Measurements from ENCODE around the gene IL17F.

The IL17F gene

DNA sequence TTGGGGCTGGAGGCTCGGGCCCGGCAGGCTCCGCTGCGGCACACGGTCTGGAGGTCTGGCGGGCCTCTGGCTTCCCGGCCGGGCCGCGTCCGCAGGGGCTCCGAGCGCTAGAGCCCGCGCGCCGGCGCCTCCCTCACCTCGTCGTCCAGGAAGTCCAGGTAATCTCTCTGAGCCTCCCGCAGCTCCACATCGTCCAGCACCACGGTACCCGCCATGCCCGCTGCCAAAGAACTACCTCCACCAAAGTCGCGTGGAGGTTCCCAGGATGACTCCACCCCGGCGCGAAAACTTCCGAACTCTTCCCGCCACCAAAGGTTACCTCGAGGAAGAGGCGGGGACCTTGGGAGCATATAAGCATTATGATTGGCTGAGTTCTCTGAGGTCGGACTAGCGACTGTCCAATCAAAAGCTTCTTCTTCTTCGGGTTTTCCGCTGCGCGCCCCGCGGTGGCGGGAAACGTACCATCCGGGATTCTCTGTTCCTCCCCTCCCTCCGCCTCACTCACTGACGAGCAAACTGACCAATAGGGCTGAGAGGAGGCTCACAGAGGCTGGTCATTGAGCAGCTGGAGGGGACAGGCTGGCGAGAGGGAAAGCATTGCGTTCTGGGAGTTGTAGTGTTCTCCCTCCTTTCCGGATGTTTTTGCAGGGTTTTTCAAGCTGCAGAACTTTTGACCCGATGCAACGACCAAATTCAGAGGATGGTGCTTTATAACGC lies 40.3 kb upstream of the IL17F start, which contains the start of gene MCM3:
Gene MCM3, minus strand, starts transcription at position 283 of the 717 bp plus-strand sequence. Its CDS starts 68 bp downstream, at position 215.
- peak; percentile 99 for DNase-seq (ENCODE audit: low spot score)
- TF ChIP-seq CTCF (IDR thresholded peaks at IDR 0.05): no peak
- H3K4me3 ChIP-seq: peak within 1 kb of the TSS; percentile 84
- peak within 1 kb of the TSS; percentile 23 to 68 for H3K27ac ChIP-seq

- no peak for TF ChIP-seq CTCF (IDR thresholded peaks at IDR 0.05)
- DNase-seq (ENCODE audit: low spot score): no peak
- peak overlapping the region in 1 of 2 donors; percentile 68 for H3K27ac ChIP-seq
- peak overlapping the region; percentile 84 for H3K4me3 ChIP-seq
These were observed 39.8 kb upstream of the IL17F start for GRCh38 chr6:52284131-52284459.

DNA sequence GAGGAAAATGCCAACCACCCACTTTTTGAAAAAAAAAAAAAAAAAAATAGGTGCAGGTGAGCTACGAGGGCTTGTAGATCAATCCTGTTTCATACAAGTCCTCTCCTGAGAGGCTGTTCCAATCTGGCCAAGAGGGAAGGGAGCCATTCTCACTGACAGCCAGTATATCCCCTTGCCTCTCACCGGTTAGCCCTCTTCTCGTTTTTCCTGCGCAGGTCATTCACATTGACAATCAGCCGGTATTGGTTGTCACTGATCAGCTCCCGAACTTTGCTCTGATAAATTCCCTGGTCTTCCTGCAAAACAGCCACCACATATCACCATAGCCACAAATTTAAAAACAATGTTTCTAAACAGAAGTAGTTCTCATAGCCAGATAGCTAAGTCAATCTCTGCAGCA lies 38.8 kb upstream of the IL17F start:
- DNase-seq (ENCODE audit: low spot score): no peak
- no peak for TF ChIP-seq CTCF (IDR thresholded peaks at IDR 0.05)
- no peak overlapping the region for H3K27ac ChIP-seq
- peak overlapping the region; percentile 84 for H3K4me3 ChIP-seq

DNA sequence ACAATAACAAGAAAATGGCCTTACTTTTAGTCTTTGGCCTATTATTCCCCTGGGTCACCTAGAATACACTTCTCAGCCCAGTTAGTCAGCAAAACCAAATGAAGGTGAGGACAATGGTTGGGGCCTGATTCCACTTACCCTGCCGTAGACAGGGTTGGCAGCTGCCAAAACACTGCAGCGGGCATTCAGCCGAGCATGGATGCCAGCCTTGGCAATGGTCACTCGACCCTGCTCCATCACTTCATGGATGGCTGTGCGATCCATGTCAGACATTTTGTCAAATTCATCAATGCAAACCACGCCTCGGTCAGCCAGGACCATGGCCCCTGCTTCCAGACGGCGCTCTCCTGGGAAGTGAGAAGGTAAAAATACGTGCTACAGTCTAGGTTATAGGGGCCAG lies 31.8 kb upstream of the IL17F start:
- H3K27ac ChIP-seq: no peak overlapping the region
- DNase-seq (ENCODE audit: low spot score): no peak
- no peak for TF ChIP-seq CTCF (IDR thresholded peaks at IDR 0.05)
- H3K4me3 ChIP-seq: no peak overlapping the region

DNA sequence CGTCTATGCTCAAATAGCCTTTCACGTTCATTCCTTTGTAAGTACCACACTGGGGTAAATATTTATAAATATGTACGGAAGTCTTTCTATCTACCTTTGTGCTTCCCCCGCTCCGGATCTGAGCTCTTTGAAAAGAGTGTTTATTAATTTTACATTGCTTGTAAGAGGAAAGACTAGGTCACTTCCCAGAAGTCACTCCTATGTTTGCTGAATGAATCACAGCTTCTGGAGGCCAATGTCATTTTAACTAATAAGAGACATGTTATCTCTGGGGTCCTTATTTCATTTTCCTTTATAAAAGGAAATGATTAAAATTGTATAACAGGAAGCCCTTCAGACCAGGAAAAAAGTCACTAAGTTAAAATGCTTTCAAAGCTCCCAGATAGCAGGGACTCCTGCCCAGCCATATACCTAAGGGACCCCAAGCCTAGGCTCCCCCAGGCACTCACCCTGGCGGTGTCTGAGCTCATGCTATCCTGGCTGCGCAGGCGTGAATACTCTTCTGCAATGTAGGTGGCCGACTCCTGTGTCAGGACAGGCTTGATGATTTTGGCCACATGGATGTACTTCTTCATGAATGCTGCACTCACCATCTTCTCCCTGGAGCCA lies 27.7 kb upstream of the IL17F start:
- H3K4me3 ChIP-seq: no peak overlapping the region
- H3K27ac ChIP-seq: peak overlapping the region in 1 of 2 donors; percentile 16
- TF ChIP-seq CTCF (IDR thresholded peaks at IDR 0.05): no peak
- DNase-seq (ENCODE audit: low spot score): no peak

- TF ChIP-seq CTCF (IDR thresholded peaks at IDR 0.05): peak; percentile 88
- DNase-seq (ENCODE audit: low spot score): no peak
- H3K4me3 ChIP-seq: no peak overlapping the region
- H3K27ac ChIP-seq: no peak overlapping the region
These were observed 19.6 kb upstream of the IL17F start for GRCh38 chr6:52263709-52264540.

Measured in coronary artery (tissue), 2 donors.